ENCODE results near the gene VTN.
A peak's percentile ranks its signal among the peaks of the same experiment; 100 is the strongest.
"Not testable (repeated sequence)": the region's sequence is repeated elsewhere in the genome, so short reads cannot be mapped to it uniquely, and the experiment has no call there.

The VTN gene

DNA sequence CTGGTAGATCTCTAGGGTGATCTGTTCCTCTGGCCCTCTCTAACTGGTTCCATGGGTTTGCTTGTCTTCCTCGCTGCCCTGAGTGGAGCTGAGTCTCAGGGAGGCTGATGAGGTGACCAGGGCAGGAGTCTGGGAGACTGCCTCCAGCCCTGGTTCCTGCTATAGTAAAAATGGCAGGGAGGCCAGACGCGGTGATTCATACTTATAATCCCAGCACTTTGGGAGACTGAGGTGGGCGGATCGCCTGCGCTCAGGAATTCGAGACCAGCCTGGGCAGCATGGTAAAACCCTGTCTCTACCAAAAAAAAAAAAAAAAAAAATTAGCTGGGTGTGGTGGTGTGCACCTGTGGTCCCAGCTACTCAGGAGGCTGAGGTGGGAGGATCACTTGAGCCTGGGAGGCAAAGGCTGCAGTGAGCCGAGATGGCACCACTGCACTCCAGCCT is 31.3 kb downstream of the VTN start:
- not testable (repeated sequence) for DNase-seq

DNA sequence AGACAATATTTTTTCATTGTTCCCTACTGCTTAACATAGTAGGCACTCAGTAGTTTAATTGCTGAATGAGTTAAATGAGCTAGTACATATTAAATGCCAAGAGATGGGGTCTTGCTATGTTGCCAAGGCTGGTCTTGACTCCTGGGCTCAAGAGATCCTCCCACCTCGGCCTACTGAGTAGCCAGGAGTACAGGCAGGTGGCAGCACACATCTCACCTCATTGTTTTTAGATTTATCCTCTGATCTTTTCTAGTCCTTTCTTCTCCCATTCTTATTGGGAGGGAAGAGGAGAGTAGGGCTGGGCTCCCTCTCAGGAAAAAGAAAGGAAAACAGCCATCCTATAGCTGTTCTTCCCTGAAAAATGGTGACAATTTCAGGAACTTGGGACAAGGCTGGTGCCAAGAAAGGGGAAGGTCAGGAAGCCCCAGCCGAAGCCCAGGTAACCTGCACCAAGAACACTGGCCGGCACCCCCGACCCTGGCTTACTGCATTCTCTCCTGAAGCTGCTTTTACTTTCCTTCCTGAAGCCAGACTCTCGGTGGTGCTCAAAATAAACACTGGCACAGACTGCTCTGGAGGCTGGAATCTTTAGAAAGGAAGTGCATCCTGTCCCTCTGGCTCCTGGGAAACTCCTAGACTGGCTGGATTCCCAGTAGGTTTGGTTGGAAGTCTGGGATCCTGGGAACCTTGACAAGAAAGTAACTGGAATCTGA is 31.9 kb downstream of the VTN start:
- peak; percentile 26 for DNase-seq

GRCh38 chr17:28335959-28336871 is 33.9 kb downstream of the VTN start:
- peak; percentile 85 for DNase-seq

DNA sequence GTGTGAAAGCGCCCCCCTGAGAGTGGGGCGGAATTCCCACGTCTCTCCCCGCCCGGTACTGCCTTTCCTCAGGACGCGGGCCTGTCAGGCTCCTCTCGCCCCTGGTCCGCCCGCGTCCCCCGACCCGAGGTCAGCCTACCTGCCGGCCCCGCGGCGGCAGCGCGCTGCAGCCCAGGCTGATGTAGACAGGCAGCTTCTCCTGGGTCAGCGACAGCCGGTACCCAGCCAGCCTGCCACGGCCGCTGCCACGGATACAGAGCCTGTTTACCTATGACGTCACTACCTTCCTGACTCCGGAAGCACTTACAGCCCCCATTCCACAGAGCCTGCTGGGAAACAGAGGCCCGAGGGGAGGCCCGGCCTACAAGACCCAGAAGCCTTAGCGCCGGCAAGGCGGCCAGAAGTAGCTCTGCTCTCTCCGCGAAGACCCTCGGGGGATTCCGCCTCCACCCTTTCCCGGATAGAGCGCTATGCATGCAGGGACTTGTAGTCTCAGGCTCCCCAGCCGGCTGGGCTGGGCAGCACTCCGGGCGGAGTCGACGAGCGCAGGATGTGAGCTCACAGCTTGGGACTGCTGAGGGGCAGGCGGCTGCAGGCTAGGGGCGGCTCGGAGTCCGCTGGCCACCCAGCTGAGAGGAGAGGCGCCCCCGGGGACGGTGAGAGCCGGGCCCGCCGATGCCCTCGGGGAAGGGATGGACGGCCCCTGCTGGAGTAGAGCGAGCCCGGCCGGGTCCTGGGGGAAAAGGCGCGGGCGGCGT is 34.7 kb downstream of the VTN start, which contains the start of the genes IFT20 and TNFAIP1:
TSS of gene IFT20 (minus strand) at position 272 of the 758 bp plus-strand sequence. CDS start 3,487 bp downstream, outside the sequence.
TSS of gene TNFAIP1 (plus strand) at position 561 of the 758 bp plus-strand sequence. CDS start 3,761 bp downstream, outside the sequence.
- DNase-seq: peak; percentile 100

GRCh38 chr17:28334666-28335200 is 35.4 kb downstream of the VTN start:
- DNase-seq: no peak

DNA sequence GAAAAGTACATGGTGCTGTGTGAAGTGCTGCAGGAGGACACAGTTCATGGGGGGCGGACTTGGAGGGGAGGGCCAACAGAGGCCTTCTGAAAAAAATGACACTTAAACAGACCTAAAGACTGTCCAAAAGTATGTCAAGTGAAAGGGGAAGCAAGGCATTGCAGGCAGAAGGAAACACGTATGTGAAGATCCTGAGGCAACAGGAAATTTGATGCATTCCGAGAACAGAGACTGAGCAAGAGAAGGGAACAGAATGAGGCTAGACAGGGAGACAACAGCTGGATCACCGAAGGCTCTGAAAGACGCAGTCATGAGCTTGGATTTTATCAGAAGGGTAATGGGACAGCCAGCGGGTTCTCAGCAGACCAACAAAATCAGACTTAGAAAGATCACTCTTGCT is 35.9 kb downstream of the VTN start:
- peak; percentile 30 for DNase-seq

DNA sequence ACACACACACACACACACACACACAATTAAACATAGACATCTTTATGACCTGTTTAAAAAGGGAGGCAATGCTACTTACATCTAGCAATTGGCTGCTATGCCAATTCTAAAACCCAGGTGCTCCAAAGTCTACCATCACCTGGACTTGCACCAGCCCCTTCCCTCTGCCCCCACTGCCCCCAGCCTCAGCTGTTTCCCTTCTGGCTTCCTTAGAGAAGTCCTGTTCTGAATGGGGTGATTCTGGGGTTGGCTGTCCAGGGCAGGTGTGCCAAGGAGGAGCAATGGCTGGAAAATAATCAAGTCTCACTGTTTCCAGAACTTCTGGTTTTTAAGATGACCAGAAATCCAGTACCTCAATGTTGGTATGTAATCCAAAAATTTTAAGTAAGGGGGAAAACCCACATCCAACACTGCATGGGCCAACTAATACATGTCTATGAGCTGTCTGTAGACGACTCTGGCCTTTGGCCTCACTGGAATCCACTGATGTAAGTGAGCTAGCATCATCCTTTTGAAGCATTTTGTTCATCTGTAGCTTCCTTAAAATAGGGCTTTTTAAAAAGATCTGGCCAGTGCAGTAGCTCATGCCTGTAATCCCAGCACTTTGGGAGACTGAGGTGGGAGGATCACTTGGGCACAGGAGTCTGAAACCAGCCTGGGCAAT is 36.9 kb downstream of the VTN start:
- DNase-seq: no peak

DNA sequence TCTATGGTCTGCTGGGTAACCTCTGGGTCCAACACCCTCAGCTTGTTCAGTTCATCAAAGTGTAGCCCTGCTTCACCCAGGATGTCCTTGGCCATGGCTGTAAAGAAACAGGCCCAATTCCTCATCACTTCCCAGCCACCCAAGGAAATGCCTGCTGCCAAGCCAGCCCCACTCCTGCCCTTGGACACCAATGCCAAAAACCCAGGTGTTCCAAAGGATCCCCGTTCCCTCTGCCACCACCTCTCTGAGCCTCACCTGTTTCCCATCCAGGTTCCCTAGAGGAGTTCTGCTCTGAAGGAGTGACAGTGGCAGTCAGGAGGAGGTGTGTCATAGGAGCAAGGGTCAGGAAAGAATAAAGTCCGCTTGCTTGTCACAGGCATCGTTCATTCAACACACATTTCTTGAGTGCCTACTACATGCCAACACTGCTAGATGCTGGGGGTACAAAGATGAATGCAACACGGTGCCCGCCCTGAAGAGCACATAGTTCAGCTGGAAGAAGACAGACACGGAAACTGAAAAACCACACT is 38.2 kb downstream of the VTN start:
- DNase-seq: no peak

DNA sequence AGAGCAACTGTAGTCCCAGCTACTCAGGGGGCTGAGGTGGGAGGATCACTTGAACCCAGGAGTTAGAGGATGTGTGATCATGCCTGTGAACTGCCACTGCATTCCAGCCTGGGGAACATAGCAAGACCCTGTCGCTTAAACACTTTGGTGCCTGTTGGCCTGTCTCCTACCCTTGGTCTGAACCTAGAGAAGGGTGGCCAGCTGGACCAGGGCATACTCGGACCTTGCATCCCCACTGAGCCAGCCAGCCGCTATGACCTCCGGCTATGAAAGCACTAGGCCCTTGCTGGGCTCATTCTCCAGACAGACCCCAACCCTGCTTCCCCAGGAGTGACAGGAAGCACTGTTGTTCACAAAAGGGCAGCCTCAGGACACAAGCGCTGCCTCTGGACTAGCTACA is 39.4 kb downstream of the VTN start:
- DNase-seq: no peak

DNA sequence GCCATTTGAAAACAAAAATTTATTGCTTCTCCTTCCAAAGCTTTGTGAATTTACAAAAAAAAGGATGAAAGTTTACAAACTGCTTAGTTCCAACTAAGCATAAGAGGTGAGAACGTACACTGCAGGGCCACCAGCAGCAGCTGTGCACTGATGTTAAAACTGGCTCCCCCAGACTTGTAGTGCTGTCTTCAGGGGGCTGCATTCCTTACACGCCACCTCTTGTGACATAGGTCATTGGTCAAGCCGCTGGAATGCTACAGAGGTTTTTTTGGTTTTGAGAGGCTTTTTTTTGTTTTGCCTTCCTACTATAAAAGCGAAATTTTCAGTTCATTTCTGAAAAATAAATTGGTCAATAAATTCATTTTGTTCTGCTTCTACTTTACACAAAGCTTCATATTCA is 41.8 kb downstream of the VTN start:
- DNase-seq: no peak

- DNase-seq: peak; percentile 19
Measured at GRCh38 chr17:28327709-28328108, 42.4 kb downstream of the VTN start.

DNA sequence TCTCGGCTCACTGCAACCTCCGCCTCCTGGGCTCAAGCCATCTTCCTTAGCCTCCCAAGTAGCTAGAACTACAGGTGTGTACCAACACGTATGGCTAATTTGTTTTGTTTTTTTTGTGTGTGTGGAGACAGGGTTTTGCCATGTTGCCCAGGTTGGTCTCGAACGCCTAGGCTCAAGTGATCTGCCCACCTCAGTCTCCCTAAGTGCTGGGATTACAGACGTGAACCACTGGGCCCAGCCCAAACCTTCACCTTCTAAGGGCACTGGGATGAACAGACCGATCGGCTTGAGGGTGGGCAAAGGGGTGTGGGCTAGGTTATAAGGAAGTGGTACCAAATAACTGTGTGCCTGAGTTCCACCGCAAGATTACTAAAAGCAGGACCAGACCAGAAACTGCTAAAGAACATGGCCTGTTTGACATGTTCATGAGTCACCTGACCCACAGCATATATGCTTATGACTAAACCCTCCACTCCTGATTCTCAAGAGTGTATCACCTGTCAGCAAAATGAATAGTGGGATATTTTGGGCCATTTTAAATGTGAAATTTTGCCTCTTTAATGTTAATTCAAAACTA is 43.0 kb downstream of the VTN start:
- DNase-seq: no peak

DNA sequence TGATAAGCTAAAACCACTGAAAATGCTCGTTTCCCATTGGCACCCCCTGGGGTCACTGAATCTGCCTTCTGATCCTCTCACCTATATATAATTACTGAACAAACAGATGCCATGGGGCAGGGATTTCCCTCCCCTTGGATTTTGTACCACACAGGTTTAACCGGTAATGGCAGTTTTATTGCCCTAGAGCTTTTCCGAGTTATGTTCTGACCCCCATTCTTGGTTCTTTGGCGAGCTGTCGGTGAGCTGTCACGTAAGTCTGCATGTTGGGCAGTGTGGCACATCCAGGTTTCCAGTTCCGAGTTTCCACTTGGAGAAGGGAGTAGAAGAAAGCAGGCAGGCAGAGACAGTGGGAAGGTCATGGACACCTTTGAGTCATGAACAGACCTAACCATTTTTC is 44.0 kb downstream of the VTN start:
- DNase-seq: peak; percentile 90

DNA sequence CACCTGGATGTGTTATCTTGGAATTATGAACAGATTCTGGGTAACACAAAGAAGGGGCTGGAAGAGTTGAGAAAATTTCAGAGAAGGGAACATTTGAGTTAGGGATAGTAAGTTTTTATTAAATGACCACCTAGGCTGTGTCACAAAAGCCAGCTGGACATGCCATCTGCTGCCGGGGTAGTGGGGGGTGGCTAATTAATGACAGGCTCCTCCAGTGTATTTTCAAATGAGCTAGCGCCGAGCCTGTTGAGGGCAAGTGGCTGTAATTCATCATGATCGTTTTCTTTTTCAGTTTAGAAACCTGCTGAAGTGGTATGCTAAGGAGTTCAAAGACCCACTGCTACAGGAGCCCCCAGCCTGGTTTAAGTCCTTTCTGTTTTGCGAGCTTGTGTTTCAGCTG is 44.9 kb downstream of the VTN start:
- peak; percentile 91 for DNase-seq

DNA sequence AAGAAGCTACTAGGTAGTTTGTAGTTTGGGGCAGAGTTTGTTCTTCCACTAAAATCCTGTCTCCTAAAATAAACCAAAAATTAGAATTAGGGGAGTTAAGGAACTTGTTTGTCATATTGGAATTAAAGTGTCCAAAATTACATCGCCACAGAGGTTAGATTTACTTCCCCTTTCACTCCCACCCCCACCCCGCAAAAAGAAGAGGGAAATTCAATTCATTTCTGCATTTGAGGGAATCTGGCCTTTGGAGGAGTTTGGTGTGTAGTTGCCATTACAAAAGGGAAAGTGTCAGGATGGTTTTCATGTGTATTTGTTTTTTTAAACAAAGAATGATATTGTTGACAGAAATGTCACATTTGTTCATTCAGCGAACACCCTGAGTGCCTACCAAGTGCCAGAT is 45.3 kb downstream of the VTN start:
- DNase-seq: no peak

DNA sequence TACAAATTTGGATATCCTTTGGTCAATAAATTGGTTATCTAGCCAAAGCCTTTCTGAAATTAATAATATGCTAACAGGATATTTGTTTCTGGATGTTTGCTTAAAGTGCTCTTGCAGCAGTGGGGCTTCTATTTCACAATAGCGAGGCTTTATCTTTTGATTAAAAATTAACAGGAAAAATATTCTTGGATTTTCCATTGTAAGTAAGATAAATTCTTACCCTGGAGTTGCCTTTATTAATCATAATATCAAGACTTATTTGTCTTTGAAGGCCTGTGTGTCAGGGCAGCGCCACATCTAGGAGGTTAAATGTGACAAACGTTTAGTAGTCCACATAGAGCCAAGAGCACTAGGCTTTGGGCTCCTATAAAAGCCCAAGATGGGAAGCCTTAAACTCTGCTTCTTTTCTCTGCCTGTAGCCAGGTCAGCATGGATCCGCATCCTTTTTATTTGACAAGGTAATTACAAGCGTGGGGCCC is 45.8 kb downstream of the VTN start:
- peak; percentile 83 for DNase-seq

- peak; percentile 36 for DNase-seq
Measured at GRCh38 chr17:28320215-28321061, 49.7 kb downstream of the VTN start.

- peak; percentile 77 for DNase-seq
Measured at GRCh38 chr17:28319598-28319935, 50.5 kb downstream of the VTN start.

GRCh38 chr17:28318759-28319597 is 51.1 kb downstream of the VTN start, which contains the start of gene TMEM97:
Gene TMEM97, plus strand, starts transcription at chr17:28319200. Its CDS starts 40 bp downstream, at chr17:28319240.
- DNase-seq: peak; percentile 99

All from NCI-H69 (cell line).